GM12878 (cell line): ENCODE data around the gene DCST1. TPM values are rescaled to one million over a fixed set of nuclear protein-coding genes. Genes with fewer than 3 reads are reported as not detected.
A peak's percentile ranks its signal among the peaks of the same experiment; 100 is the strongest.

Experiments
- BMI1 ChIP-seq: fragments of 450-650 bp; IDR thresholded peaks from 2 replicates; pipeline ENCODE4 v1.6.1; 2016; ENCODE audit warnings: mild to moderate bottlenecking, moderate library complexity, borderline replicate concordance
- CREB1 ChIP-seq: IDR thresholded peaks from 2 replicates; pipeline ENCODE4 v1.6.1; 2012; ENCODE audit warnings: low read depth, mild to moderate bottlenecking, inconsistent platforms
- CREM ChIP-seq: IDR thresholded peaks from 2 replicates; pipeline ENCODE4 v1.6.1; 2014; ENCODE audit warnings: antibody characterized with exemption, low read depth
- E4F1 ChIP-seq: fragments of 450-650 bp; IDR thresholded peaks from 2 replicates; pipeline ENCODE4 v1.6.1; 2018; ENCODE audit warnings: borderline replicate concordance, mild to moderate bottlenecking; ENCODE audit not compliant: partially characterized antibody
- HCFC1 ChIP-seq: fragments of 150-350 bp; IDR thresholded peaks from 2 replicates; pipeline ENCODE4 v1.6.1; 2014; ENCODE audit warnings: low read length
- HDAC6 ChIP-seq: fragments of 200-600 bp; sonication (generic); IDR thresholded peaks from one replicate; pipeline ENCODE4 v1.8.0; 2017; ENCODE audit warnings: antibody characterized with exemption; ENCODE audit not compliant: unreplicated experiment
- JUND ChIP-seq: IDR thresholded peaks from 2 replicates; pipeline ENCODE4 v1.6.1; 2012; ENCODE audit warnings: low read depth, mild to moderate bottlenecking, low read length, improper control_type of control experiment, moderate library complexity
- MLLT1 ChIP-seq: fragments of 450-650 bp; IDR thresholded peaks from 2 replicates; pipeline ENCODE4 v1.6.1; 2016; ENCODE audit warnings: mild to moderate bottlenecking
- MYC ChIP-seq: IDR thresholded peaks from 2 replicates; pipeline ENCODE4 v1.6.1; 2011; ENCODE audit warnings: mild to moderate bottlenecking, low read length, moderate library complexity, inconsistent platforms; ENCODE audit not compliant: insufficient read depth, insufficient replicate concordance, insufficient read length, severe bottlenecking
- NBN ChIP-seq: fragments of 450-650 bp; IDR thresholded peaks from 2 replicates; pipeline ENCODE4 v1.6.1; 2016
- NFYA ChIP-seq: IDR thresholded peaks from 2 replicates; pipeline ENCODE4 v1.6.1; 2011; ENCODE audit warnings: low read depth, mild to moderate bottlenecking, low read length, improper control_type of control experiment, borderline replicate concordance
- PBX3 ChIP-seq: IDR thresholded peaks from 2 replicates; pipeline ENCODE4 v1.6.1; 2011; ENCODE audit warnings: mild to moderate bottlenecking, low read depth, low read length, moderate library complexity; ENCODE audit not compliant: insufficient replicate concordance
- PML ChIP-seq: IDR thresholded peaks from 2 replicates; pipeline ENCODE4 v1.6.1; 2012; ENCODE audit warnings: low read length, inconsistent platforms
- RAD21 ChIP-seq: IDR thresholded peaks from 2 replicates; pipeline ENCODE4 v1.6.1; 2011; ENCODE audit warnings: mild to moderate bottlenecking, low read depth, low read length, moderate library complexity; ENCODE audit not compliant: insufficient read depth
- SKIL ChIP-seq: fragments of 450-650 bp; IDR thresholded peaks from 2 replicates; pipeline ENCODE4 v1.6.1; 2017; ENCODE audit warnings: mild to moderate bottlenecking, low read depth, inconsistent platforms; ENCODE audit not compliant: poor library complexity, severe bottlenecking
- SRF ChIP-seq, 2 experiments: IDR thresholded peaks; 2 replicates each; pipeline ENCODE4 v1.6.1; 2011; ENCODE audit warnings: low read depth in 2 of 2, low read length in 2 of 2, mild to moderate bottlenecking in 1 of 2, moderate library complexity in 1 of 2
- STAT1 ChIP-seq: fragments of 450-650 bp; conservative IDR thresholded peaks from 2 replicates; pipeline ENCODE4 v1.6.1; 2014; ENCODE audit warnings: antibody characterized with exemption, mild to moderate bottlenecking
- TARDBP ChIP-seq: IDR thresholded peaks from 2 replicates; pipeline ENCODE4 v1.6.1; 2016; ENCODE audit warnings: borderline replicate concordance
- TBL1XR1 ChIP-seq: IDR thresholded peaks from 2 replicates; pipeline ENCODE4 v1.6.1; 2012; ENCODE audit warnings: low read depth, low read length, improper control_type of control experiment
- ZBTB4 ChIP-seq: fragments of 450-650 bp; formaldehyde crosslinking; IDR thresholded peaks from 2 replicates; pipeline ENCODE4 v1.4.0; 2022; ENCODE audit warnings: mild to moderate bottlenecking, moderate library complexity
- polyA plus RNA-seq, 11 experiments: library from polyadenylated mRNA; depleted of rRNA in 4 of 11; unstranded in 6 of 11; stranded (reverse) in 5 of 11; fragments of >200 nt; fragmentation: Nextera tagmentation in 4 of 11; fragmentation: Illumina TruSeq in 1 of 11; extraction: Ambion mirVana in 4 of 11; extraction: Trizol in 1 of 11; gene quantifications; 1 replicate in 1 of 11; 2 replicates in 10 of 11; pipeline versions ENCODE4 v1.2.1 to v1.2.3, GENCODE V29; 2011 to 2016; ENCODE audit warnings: inconsistent platforms in 2 of 11, missing spikeins in 2 of 11, low read depth in 1 of 11
- total RNA-seq, 4 experiments: library from RNA; depleted of rRNA in 3 of 4; stranded (reverse); fragments of >200 nt in 3 of 4; fragmentation: Illumina TruSeq in 1 of 4; extraction: Trizol in 1 of 4; gene quantifications; 2 replicates each; pipeline versions ENCODE4 v1.2.1 to v1.2.3, GENCODE V29; 2013 to 2021

DCST1 gene
- total and polyA plus RNA-seq, 10 of the 15 experiments (the other 5 are each of a cell fraction or from before 2014, with no cell fraction given), result not detected

GRCh38 chr1:155064111-155064831 lies 30.6 kb downstream of the DCST1 start (continued):
- TF ChIP-seq JUND (no peak), SRF (IDR thresholded peaks at IDR 0.05; ENCODE audit: low read depth in 2 of 2, low read length in 2 of 2) (no peak), MYC (no peak), HDAC6 (no peak), STAT1 (no peak), ZBTB4 (CRISPR knock-in tag) (no peak), NBN (peak; percentile 44), RAD21 (no peak), E4F1 (no peak), HCFC1 (no peak), CREM (no peak), CREB1 (no peak), TBL1XR1 (no peak), PML (no peak), TARDBP (no peak), NFYA (no peak), SKIL (peak; percentile 28), MLLT1 (no peak; the same call in 1 of the 2 replicates), BMI1 (no peak), PBX3 (no peak)
